Endodermal cell (in vitro differentiated cells): ENCODE data around the gene MYD88. TPM values are rescaled to one million over a fixed set of nuclear protein-coding genes. Genes with fewer than 3 reads are reported as not detected.

Experiments used
- DNase-seq: peaks from one replicate; pipeline ENCODE4 v3.0.0-alpha.2; 2017
- H3K27ac ChIP-seq: 2 replicates; pipeline ENCODE4 v1.5.1; 2013; ENCODE audit warnings: mild to moderate bottlenecking, low read depth, low read length, moderate library complexity
- H3K27me3 ChIP-seq: 2 replicates; pipeline ENCODE4 v1.6.1; 2013; ENCODE audit warnings: mild to moderate bottlenecking, low read length, moderate library complexity; ENCODE audit not compliant: insufficient read depth, control insufficient read depth, poor library complexity, severe bottlenecking
- H3K36me3 ChIP-seq: 2 replicates; pipeline ENCODE4 v1.7.0; 2013; ENCODE audit warnings: mild to moderate bottlenecking, low read length, moderate library complexity; ENCODE audit not compliant: control insufficient read depth, insufficient read depth
- H3K4me1 ChIP-seq: one replicate; pipeline ENCODE4 v1.7.0; 2013; ENCODE audit warnings: low read length; ENCODE audit not compliant: control insufficient read depth, insufficient read depth
- H3K4me3 ChIP-seq: 2 replicates; pipeline ENCODE4 v1.5.1; 2013; ENCODE audit warnings: mild to moderate bottlenecking, low read length, moderate library complexity
- H3K9ac ChIP-seq: 2 replicates; pipeline ENCODE4 v1.6.1; 2013; ENCODE audit warnings: mild to moderate bottlenecking, low read length, moderate library complexity; ENCODE audit not compliant: poor library complexity, severe bottlenecking; ENCODE audit errors: extremely low read depth
- H3K9me3 ChIP-seq: 2 replicates; pipeline ENCODE4 v1.6.1; 2013; ENCODE audit warnings: mild to moderate bottlenecking, low read length, moderate library complexity; ENCODE audit not compliant: control insufficient read depth
- H3K27ac Mint-ChIP-seq: 2 replicates; pipeline ENCODE4 v1.8.0; 2020; ENCODE audit warnings: mixed read lengths
- H3K27me3 Mint-ChIP-seq: 2 replicates; pipeline ENCODE4 v1.8.0; 2021; ENCODE audit warnings: mild to moderate bottlenecking, mixed read lengths; ENCODE audit not compliant: insufficient read depth
- H3K36me3 Mint-ChIP-seq: 2 replicates; pipeline ENCODE4 v1.8.0; 2020; ENCODE audit warnings: low read depth, mixed read lengths
- H3K4me1 Mint-ChIP-seq: 2 replicates; pipeline ENCODE4 v1.8.0; 2020; ENCODE audit warnings: mixed read lengths
- H3K4me3 Mint-ChIP-seq: 2 replicates; pipeline ENCODE4 v1.8.0; 2020; ENCODE audit warnings: mild to moderate bottlenecking, moderate library complexity, mixed read lengths
- H3K9me3 Mint-ChIP-seq: 2 replicates; pipeline ENCODE4 v1.8.0; 2020; ENCODE audit warnings: mild to moderate bottlenecking, mixed read lengths
- CTCF ChIP-seq: fragments of 200-600 bp; sonication (generic); conservative IDR thresholded peaks from 2 replicates; pipeline ENCODE4 v1.5.0; 2021; ENCODE audit warnings: antibody characterized with exemption, mild to moderate bottlenecking
- WGBS, 2 experiments: methylation state at CpG; one replicate each; pipeline versions ENCODE4 v1.1.5 to v1.1.7; 2013; ENCODE audit warnings: missing lambda C conversion rate in 2 of 2, mixed read lengths in 1 of 2; ENCODE audit not compliant: insufficient coverage in 1 of 2, insufficient read length in 1 of 2; 5-methylcytosine and 5-hydroxymethylcytosine counted together
- long read RNA-seq, 4 experiments: library from polyadenylated mRNA in 2 of 4; library from RNA in 1 of 4; library from capped mRNA in 1 of 4; stranded (forward) in 3 of 4; unstranded in 1 of 4; transcript quantifications; one replicate each; pipeline ENCODE4 v2.0.0, GENCODE V29; 2020 to 2021; ENCODE audit warnings: inconsistent platforms in 1 of 4
- polyA plus RNA-seq, 2 experiments: library from polyadenylated mRNA; stranded (reverse); fragments of 50-300 nt; gene quantifications; one replicate each; pipeline ENCODE4 v1.2.3, GENCODE V29; 2013
- total RNA-seq, 2 donors: library from RNA; stranded (reverse); fragmentation: NEBNext Ultra II Directional in 1 of 2; extraction: Animal tissue kit (Norgen Biotek cat#: 25700) in 1 of 2; gene quantifications; 2 replicates in 1 of 2; 3 replicates in 1 of 2; pipeline ENCODE4 v1.2.1, GENCODE V29; 2021

Gene MYD88
- 10 to 100 TPM; 16.2 to 18.8 TPM for total RNA-seq
- 21.5 TPM for polyA plus RNA-seq (2013, experiment 1 of 2)
- 22.1 TPM for polyA plus RNA-seq (2013, experiment 2 of 2)
- long read RNA-seq, experiment 1, partial matches to known transcripts = 1 of 12 reads
- long read RNA-seq, experiment 1, other reads (novel, unspliced or antisense) = 7 of 12 reads
- long read RNA-seq, experiment 2, transcript MYD88-201 (5 exons, 2,850 nt) = major isoform, 47 of 61 reads
- long read RNA-seq, experiment 2, partial matches to known transcripts = 3 of 61 reads
- long read RNA-seq, experiment 2, other reads (novel, unspliced or antisense) = 8 of 61 reads
- long read RNA-seq, experiment 3, transcript MYD88-201 (5 exons, 2,850 nt) = major isoform, 113 of 152 reads
- long read RNA-seq, experiment 3, partial matches to known transcripts = 3 of 152 reads
- long read RNA-seq, experiment 3, other reads (novel, unspliced or antisense) = 27 of 152 reads
- long read RNA-seq, experiment 4, partial matches to known transcripts = 0 of 4 reads
- long read RNA-seq, experiment 4, other reads (novel, unspliced or antisense) = 3 of 4 reads

- Mint-ChIP-seq H3K36me3 (peaks cover 24% of the 10 kb centered on the region), H3K27ac (peak within 1 kb of the TSS; percentile 92), H3K4me3 (peak within 1 kb of the TSS; percentile 85), H3K4me1 (peaks cover 31% of the 10 kb centered on the region), H3K9me3 (no peaks in the 10 kb centered on the region), H3K27me3 (no peaks in the 10 kb centered on the region)
- WGBS, 2 experiments = 8 to 10% methylated on average over 35 to 65 of the region's 65 CpGs
- H3K36me3 ChIP-seq = peaks cover 27% of the 10 kb centered on the region
- DNase-seq = peak; percentile 91
- peak within 1 kb of the TSS; percentile 76 for H3K27ac ChIP-seq
- peak within 1 kb of the TSS; percentile 88 for H3K4me3 ChIP-seq
- TF ChIP-seq CTCF = no peak
- H3K27me3 ChIP-seq = no peaks in the 10 kb centered on the region
- peaks cover 9% of the 10 kb centered on the region for H3K4me1 ChIP-seq
- H3K9me3 ChIP-seq = no peaks in the 10 kb centered on the region
- H3K9ac ChIP-seq = peak within 1 kb of the TSS; percentile 62
Measured at GRCh38 chr3:38138349-38139190, at the start of gene MYD88. Gene MYD88, plus strand, starts transcription at chr3:38138661. Its CDS starts 40 bp downstream, at chr3:38138701.

GRCh38 chr3:38089163-38089562 lies 49.3 kb upstream of the MYD88 start:
- no peak overlapping the region for H3K27ac ChIP-seq
- no peak overlapping the region for H3K4me3 ChIP-seq
- Mint-ChIP-seq H3K36me3 (peaks cover 2% of the 10 kb centered on the region), H3K9me3 (peaks cover 8% of the 10 kb centered on the region), H3K4me1 (no peaks in the 10 kb centered on the region), H3K27ac (no peak overlapping the region), H3K27me3 (no peaks in the 10 kb centered on the region), H3K4me3 (no peak overlapping the region)
- H3K4me1 ChIP-seq = no peaks in the 10 kb centered on the region
- H3K9ac ChIP-seq = no peak overlapping the region
- no peaks in the 10 kb centered on the region for H3K36me3 ChIP-seq
- H3K27me3 ChIP-seq = no peaks in the 10 kb centered on the region
- TF ChIP-seq CTCF = no peak
- peaks cover 4% of the 10 kb centered on the region for H3K9me3 ChIP-seq
- WGBS, 2 experiments = 83 to 96% methylated on average over 2 of the region's 2 CpGs
- DNase-seq = no peak

GRCh38 chr3:38090453-38090852 lies 48.0 kb upstream of the MYD88 start:
- DNase-seq = no peak
- TF ChIP-seq CTCF = no peak
- 67 to 97% methylated on average over 1 to 3 of the region's 3 CpGs for WGBS, 2 experiments
- Mint-ChIP-seq H3K36me3 (no peaks in the 10 kb centered on the region), H3K4me1 (no peaks in the 10 kb centered on the region), H3K27ac (no peak overlapping the region), H3K27me3 (no peaks in the 10 kb centered on the region), H3K9me3 (no peaks in the 10 kb centered on the region), H3K4me3 (no peak overlapping the region)
- Histone ChIP-seq H3K9ac (no peak overlapping the region), H3K9me3 (no peaks in the 10 kb centered on the region), H3K27ac (no peak overlapping the region), H3K27me3 (no peaks in the 10 kb centered on the region), H3K36me3 (no peaks in the 10 kb centered on the region), H3K4me3 (no peak overlapping the region), H3K4me1 (no peaks in the 10 kb centered on the region)
